ENCODE data around the gene CCT7.

DNA sequence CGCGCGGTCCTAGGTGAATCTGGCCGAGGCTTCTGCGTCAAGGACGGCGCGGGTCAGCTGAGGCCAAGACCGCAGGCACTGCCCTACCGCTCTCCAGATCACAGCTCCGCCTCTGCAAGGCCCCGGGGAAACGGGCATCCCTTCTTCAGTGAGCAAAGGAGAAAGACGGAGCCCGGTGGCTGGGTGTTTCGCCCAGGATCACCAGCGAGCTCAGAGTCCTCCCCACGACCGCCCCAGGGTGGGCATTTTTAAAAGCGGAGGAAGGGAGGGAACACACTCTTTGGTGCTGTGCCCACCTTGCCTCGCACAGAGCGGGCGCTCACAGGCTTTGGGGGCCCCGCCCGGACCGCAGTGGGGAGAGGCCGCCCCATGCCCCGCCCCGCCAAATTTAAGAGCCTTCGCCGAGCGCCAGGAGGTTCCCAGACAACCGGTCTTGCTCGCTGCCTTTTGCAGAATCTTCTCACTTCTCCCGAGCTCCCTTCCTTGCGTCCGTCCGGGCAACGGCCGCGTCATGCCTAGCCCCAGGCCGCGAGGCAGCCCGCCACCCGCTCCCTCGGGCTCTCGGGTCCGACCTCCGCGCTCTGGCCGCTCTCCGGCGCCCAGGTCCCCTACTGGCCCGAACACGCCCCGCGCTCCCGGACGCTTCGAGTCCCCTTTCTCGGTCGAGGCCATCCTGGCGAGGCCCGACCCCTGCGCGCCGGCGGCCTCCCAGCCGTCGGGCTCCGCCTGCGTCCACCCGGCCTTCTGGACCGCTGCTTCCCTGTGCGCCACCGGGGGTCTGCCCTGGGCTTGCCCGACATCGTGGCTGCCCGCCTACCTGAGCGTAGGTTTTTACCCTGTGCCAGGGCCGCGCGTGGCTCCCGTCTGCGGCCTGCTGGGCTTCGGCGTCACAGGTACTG, 31.7 kb upstream of the CCT7 start, which contains the start of gene NOTO:
- TF ChIP-seq, protein P1, sequence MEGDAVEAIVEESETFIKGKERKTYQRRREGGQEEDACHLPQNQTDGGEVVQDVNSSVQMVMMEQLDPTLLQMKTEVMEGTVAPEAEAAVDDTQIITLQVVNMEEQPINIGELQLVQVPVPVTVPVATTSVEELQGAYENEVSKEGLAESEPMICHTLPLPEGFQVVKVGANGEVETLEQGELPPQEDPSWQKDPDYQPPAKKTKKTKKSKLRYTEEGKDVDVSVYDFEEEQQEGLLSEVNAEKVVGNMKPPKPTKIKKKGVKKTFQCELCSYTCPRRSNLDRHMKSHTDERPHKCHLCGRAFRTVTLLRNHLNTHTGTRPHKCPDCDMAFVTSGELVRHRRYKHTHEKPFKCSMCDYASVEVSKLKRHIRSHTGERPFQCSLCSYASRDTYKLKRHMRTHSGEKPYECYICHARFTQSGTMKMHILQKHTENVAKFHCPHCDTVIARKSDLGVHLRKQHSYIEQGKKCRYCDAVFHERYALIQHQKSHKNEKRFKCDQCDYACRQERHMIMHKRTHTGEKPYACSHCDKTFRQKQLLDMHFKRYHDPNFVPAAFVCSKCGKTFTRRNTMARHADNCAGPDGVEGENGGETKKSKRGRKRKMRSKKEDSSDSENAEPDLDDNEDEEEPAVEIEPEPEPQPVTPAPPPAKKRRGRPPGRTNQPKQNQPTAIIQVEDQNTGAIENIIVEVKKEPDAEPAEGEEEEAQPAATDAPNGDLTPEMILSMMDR (IDR thresholded peaks at IDR 0.05; ENCODE audit: insufficient read depth, low read length): no peak
- TF ChIP-seq, protein P2, sequence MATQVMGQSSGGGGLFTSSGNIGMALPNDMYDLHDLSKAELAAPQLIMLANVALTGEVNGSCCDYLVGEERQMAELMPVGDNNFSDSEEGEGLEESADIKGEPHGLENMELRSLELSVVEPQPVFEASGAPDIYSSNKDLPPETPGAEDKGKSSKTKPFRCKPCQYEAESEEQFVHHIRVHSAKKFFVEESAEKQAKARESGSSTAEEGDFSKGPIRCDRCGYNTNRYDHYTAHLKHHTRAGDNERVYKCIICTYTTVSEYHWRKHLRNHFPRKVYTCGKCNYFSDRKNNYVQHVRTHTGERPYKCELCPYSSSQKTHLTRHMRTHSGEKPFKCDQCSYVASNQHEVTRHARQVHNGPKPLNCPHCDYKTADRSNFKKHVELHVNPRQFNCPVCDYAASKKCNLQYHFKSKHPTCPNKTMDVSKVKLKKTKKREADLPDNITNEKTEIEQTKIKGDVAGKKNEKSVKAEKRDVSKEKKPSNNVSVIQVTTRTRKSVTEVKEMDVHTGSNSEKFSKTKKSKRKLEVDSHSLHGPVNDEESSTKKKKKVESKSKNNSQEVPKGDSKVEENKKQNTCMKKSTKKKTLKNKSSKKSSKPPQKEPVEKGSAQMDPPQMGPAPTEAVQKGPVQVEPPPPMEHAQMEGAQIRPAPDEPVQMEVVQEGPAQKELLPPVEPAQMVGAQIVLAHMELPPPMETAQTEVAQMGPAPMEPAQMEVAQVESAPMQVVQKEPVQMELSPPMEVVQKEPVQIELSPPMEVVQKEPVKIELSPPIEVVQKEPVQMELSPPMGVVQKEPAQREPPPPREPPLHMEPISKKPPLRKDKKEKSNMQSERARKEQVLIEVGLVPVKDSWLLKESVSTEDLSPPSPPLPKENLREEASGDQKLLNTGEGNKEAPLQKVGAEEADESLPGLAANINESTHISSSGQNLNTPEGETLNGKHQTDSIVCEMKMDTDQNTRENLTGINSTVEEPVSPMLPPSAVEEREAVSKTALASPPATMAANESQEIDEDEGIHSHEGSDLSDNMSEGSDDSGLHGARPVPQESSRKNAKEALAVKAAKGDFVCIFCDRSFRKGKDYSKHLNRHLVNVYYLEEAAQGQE (IDR thresholded peaks at IDR 0.05; ENCODE audit: insufficient replicate concordance, low read depth): no peak
- TF ChIP-seq GABPA (IDR thresholded peaks at IDR 0.05; ENCODE audit: low read depth) (no peak), SPI1 (IDR thresholded peaks at IDR 0.05; ENCODE audit: borderline replicate concordance, low read depth) (no peak)

Data from HL-60 (cell line).